Measurements from ENCODE around the gene CARTPT.

- no peak for TF ChIP-seq CTCF (conservative IDR thresholded peaks at IDR 0.05 in 1 of 2, IDR thresholded peaks at IDR 0.05 in 1 of 2; ENCODE audit: extremely low read depth in 1 of 2, insufficient read depth in 1 of 2, low read depth in 1 of 2, low read length in 2 of 2)
- no peak for TF ChIP-seq EZH2 (IDR thresholded peaks at IDR 0.05; ENCODE audit: borderline replicate concordance, low read length)
Observed at GRCh38 chr5:71727978-71728377, 8.9 kb downstream of the CARTPT start.

All from mammary epithelial cell (primary cell).